ENCODE measurements around the gene HOXB8.

HOXB8 gene

GRCh38 chr17:48628649-48629410 is 13.7 kb upstream of the HOXB8 start:
- TF ChIP-seq HDGF (IDR thresholded peaks at IDR 0.05; ENCODE audit: borderline replicate concordance) (no peak), FOXM1 (IDR thresholded peaks at IDR 0.05; ENCODE audit: borderline replicate concordance) (no peak), ZNF384 (IDR thresholded peaks at IDR 0.05) (no peak), PKNOX1 (IDR thresholded peaks at IDR 0.05) (no peak), FOXA1 (IDR thresholded peaks at IDR 0.05) (no peak), ELF4 (IDR thresholded peaks at IDR 0.05) (no peak), BHLHE40 (IDR thresholded peaks at IDR 0.05; ENCODE audit: borderline replicate concordance) (no peak), SP1 (IDR thresholded peaks at IDR 0.05) (no peak), L3MBTL2 (conservative IDR thresholded peaks at IDR 0.05) (no peak), CTBP1 (IDR thresholded peaks at IDR 0.05; ENCODE audit: borderline replicate concordance) (no peak), NFRKB (IDR thresholded peaks at IDR 0.05) (no peak), SUZ12 (IDR thresholded peaks at IDR 0.05) (no peak), TARDBP (IDR thresholded peaks at IDR 0.05) (no peak), LEF1 (IDR thresholded peaks at IDR 0.05; ENCODE audit: borderline replicate concordance) (no peak), ARNT (IDR thresholded peaks at IDR 0.05) (no peak), FOXK2 (IDR thresholded peaks at IDR 0.05) (no peak)
- no peak for DNase-seq (ENCODE audit: extremely low spot score)
- POLR2A ChIA-PET = interaction anchor here (1.0 to 4.0 kb wide), 2 partner anchors 8 to 18 kb away, joined by 4 to 23 read pairs; no protein-coding TSS in a partner anchor
- CTCF ChIA-PET = interaction anchor here (0.6 to 1.1 kb wide), 3 partner anchors 277 to 718 kb away, joined by 3 to 5 read pairs (median 4); no protein-coding TSS in a partner anchor

- DNase-seq (ENCODE audit: extremely low spot score) = no peak
- TF ChIP-seq BHLHE40 (IDR thresholded peaks at IDR 0.05; ENCODE audit: borderline replicate concordance) (no peak), NFRKB (IDR thresholded peaks at IDR 0.05) (no peak), LEF1 (IDR thresholded peaks at IDR 0.05; ENCODE audit: borderline replicate concordance) (no peak), FOXA1 (IDR thresholded peaks at IDR 0.05) (no peak), HDGF (IDR thresholded peaks at IDR 0.05; ENCODE audit: borderline replicate concordance) (no peak), SUZ12 (IDR thresholded peaks at IDR 0.05) (no peak), PKNOX1 (IDR thresholded peaks at IDR 0.05) (no peak), L3MBTL2 (conservative IDR thresholded peaks at IDR 0.05) (no peak), ARNT (IDR thresholded peaks at IDR 0.05) (no peak)
- ChIA-PET POLR2A (interaction anchor here (4.0 kb wide), 1 partner anchor 9 kb away, joined by 23 read pairs; no protein-coding TSS in a partner anchor), CTCF (interaction anchor here (3.1 kb wide), 1 partner anchor 9 kb away, joined by 23 read pairs; no protein-coding TSS in a partner anchor)
Measured at GRCh38 chr17:48627623-48628521, 12.8 kb upstream of the HOXB8 start.

GRCh38 chr17:48627118-48627597 is 12.1 kb upstream of the HOXB8 start:
- TF ChIP-seq ZNF384 (IDR thresholded peaks at IDR 0.05) = no peak
- no peak for TF ChIP-seq TARDBP (IDR thresholded peaks at IDR 0.05)
- no peak for TF ChIP-seq L3MBTL2 (conservative IDR thresholded peaks at IDR 0.05)
- no peak for TF ChIP-seq ARNT (IDR thresholded peaks at IDR 0.05)
- TF ChIP-seq CTBP1 (IDR thresholded peaks at IDR 0.05; ENCODE audit: borderline replicate concordance) = no peak
- no peak for TF ChIP-seq SUZ12 (IDR thresholded peaks at IDR 0.05)
- TF ChIP-seq PKNOX1 (IDR thresholded peaks at IDR 0.05) = no peak
- no peak for TF ChIP-seq NFRKB (IDR thresholded peaks at IDR 0.05)
- TF ChIP-seq SP1 (IDR thresholded peaks at IDR 0.05) = no peak
- no peak for TF ChIP-seq FOXK2 (IDR thresholded peaks at IDR 0.05)
- TF ChIP-seq BHLHE40 (IDR thresholded peaks at IDR 0.05; ENCODE audit: borderline replicate concordance) = no peak
- TF ChIP-seq FOXA1 (IDR thresholded peaks at IDR 0.05) = no peak
- TF ChIP-seq HDGF (IDR thresholded peaks at IDR 0.05; ENCODE audit: borderline replicate concordance) = no peak
- no peak for TF ChIP-seq FOXM1 (IDR thresholded peaks at IDR 0.05; ENCODE audit: borderline replicate concordance)
- TF ChIP-seq LEF1 (IDR thresholded peaks at IDR 0.05; ENCODE audit: borderline replicate concordance) = no peak
- no peak for TF ChIP-seq ELF4 (IDR thresholded peaks at IDR 0.05)
- ChIA-PET POLR2A (interaction anchor here (1.1 to 4.0 kb wide), 4 partner anchors 10 to 19 kb away, joined by 4 to 23 read pairs (median 5); partner anchors contain the start of gene HOXB8), CTCF (interaction anchor here (3.1 kb wide), 1 partner anchor 10 kb away, joined by 23 read pairs; no protein-coding TSS in a partner anchor)

GRCh38 chr17:48626245-48627117 is 11.4 kb upstream of the HOXB8 start, which contains the start of gene HOXB9:
HOXB9 (minus strand) TSS chr17:48626358; CDS start chr17:48626269, 89 bp downstream.
- CTCF ChIA-PET = interaction anchor here (0.8 to 3.1 kb wide), 2 partner anchors 10 to 14 kb away, joined by 3 to 23 read pairs; no protein-coding TSS in a partner anchor
- peak; percentile 92 for DNase-seq (ENCODE audit: extremely low spot score)
- POLR2A ChIA-PET = interaction anchor here (0.8 to 4.0 kb wide), 15 partner anchors 10 to 470 kb away, joined by 3 to 23 read pairs (median 4); partner anchors contain the start of genes HOXB13 and HOXB8
- TF ChIP-seq FOXM1 (IDR thresholded peaks at IDR 0.05; ENCODE audit: borderline replicate concordance) (peak; percentile 96), PKNOX1 (IDR thresholded peaks at IDR 0.05) (peak; percentile 99), ZNF384 (IDR thresholded peaks at IDR 0.05) (no peak), ARNT (IDR thresholded peaks at IDR 0.05) (peak; percentile 85), LEF1 (IDR thresholded peaks at IDR 0.05; ENCODE audit: borderline replicate concordance) (peak; percentile 84), CTBP1 (IDR thresholded peaks at IDR 0.05; ENCODE audit: borderline replicate concordance) (peak; percentile 99)

More at GRCh38 chr17:48627118-48627597, 12.1 kb upstream of the HOXB8 start:
- DNase-seq (ENCODE audit: extremely low spot score) = no peak
